ENCODE results near the gene TRIM45.
"Not testable (repeated sequence)": the region's sequence is repeated elsewhere in the genome, so short reads cannot be mapped to it uniquely, and the experiment has no call there.

TRIM45 gene

GRCh38 chr1:117121589-117122329 is at the start of gene TRIM45:
Gene TRIM45 (minus strand): TSS chr1:117121749. CDS start chr1:117121201, 548 bp downstream.
- DNase-seq (ENCODE audit: low read depth, low spot score): peak; percentile 93

GRCh38 chr1:117169871-117170596 is 48.5 kb upstream of the TRIM45 start:
- DNase-seq (ENCODE audit: low read depth, low spot score): no peak

DNA sequence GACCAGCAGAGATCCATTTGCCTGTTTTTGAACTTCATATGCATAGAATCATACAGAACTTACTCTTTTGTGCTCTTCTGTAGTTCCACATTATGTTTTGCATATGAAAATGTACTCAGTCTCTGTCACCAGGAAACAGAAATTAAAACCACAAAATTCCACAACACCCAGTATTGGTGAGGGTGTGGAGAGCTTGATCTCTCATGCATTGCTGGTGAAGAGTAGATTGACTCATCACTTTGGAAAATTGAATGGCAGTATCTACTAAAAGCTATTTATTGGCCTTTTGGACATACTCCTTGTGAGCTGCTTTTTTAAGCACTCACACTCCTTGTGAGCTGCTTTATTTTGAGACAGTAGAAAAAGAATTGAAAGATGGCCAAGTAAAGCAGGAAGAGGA is 45.9 kb upstream of the TRIM45 start:
- DNase-seq (ENCODE audit: low read depth, low spot score): no peak

- no peak for DNase-seq (ENCODE audit: low read depth, low spot score)
Observed at GRCh38 chr1:117166076-117166475, 44.5 kb upstream of the TRIM45 start.

DNA sequence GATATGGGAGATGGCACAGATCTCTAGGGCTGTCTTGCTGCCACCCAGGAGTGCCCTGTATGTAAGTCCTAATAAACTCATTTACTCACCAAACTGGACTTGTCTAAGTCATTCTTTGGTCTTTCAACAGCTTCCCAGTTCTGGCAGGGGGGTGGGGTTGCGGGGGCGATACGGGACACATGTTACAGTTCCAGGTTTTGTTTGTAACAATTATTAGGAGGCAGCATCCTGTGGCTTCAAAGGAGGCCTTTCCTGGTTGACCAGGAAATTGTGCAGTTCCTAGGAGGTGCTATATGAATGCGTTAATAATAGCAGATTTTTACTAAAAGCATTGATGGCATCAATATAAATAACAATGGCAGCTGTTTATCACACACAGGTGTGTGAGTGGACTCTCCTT is 42.7 kb upstream of the TRIM45 start:
- DNase-seq (ENCODE audit: low read depth, low spot score): no peak

GRCh38 chr1:117162816-117163215 is 41.3 kb upstream of the TRIM45 start:
- no peak for DNase-seq (ENCODE audit: low read depth, low spot score)

GRCh38 chr1:117161887-117162286 is 40.3 kb upstream of the TRIM45 start:
- DNase-seq (ENCODE audit: low read depth, low spot score): no peak

DNA sequence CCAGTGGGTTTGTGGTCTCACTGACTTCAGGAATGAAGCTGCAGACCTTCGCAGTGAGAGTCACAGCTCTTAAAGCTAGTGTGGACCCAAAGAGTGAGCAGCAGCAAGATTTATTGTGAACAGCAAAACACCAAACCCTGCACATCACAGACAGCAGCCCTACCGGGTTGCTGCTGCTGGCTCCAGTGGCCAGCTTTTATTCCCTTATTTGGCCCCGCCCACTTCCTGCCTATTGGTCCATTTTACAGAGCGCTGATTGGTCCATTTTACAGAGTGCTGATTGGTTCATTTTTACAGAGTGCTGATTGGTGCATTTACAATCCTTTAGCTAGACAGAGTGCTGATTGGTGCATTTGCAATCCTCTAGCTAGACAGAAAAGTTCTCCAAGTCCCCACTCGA is 29.8 kb upstream of the TRIM45 start:
- DNase-seq (ENCODE audit: low read depth, low spot score): not testable (repeated sequence)

GRCh38 chr1:117150316-117150715 is 28.8 kb upstream of the TRIM45 start:
- DNase-seq (ENCODE audit: low read depth, low spot score): no peak

- no peak for DNase-seq (ENCODE audit: low read depth, low spot score)
Observed at GRCh38 chr1:117147856-117148588, 26.5 kb upstream of the TRIM45 start.

GRCh38 chr1:117147341-117147831 is 25.8 kb upstream of the TRIM45 start:
- no peak for DNase-seq (ENCODE audit: low read depth, low spot score)

DNA sequence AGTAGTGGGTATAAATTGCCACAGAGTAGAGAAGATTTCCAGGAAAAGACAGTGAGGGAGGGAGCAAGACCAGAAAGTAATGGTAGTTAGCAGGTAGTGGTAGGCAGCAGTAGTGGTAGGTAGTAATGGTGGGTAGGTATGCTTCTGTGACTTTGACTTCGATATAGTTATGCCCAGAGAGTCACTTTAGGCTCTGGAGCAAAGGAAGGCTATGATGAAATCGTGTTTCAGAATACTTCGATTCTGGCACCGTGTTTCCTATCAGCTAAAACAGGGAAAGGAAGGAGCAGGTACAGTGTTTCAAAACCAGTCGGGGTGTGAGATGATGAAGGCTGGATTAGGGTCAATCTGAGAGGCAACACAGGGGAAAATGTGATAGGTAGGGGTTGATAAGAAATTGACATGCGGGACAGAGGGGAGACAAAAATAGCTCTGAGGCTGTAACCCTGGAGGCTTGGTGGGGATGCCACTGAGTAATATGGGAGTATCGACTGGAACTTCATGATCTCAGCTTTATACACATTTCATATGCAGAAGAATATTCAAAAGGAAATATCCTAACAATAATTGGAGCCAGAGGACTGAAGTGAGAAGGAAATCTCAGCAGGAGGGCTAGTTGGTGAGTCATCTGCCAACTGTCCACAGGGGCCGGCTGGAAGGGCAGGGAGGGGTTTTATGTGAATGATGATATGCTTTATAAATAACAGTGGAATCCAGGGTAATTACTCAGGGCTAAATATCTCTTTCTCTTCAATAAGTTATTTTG is 25.2 kb upstream of the TRIM45 start:
- DNase-seq (ENCODE audit: low read depth, low spot score): peak; percentile 55

- no peak for DNase-seq (ENCODE audit: low read depth, low spot score)
Observed at GRCh38 chr1:117146072-117146471, 24.5 kb upstream of the TRIM45 start.

GRCh38 chr1:117143871-117144270 is 22.3 kb upstream of the TRIM45 start:
- no peak for DNase-seq (ENCODE audit: low read depth, low spot score)

GRCh38 chr1:117143172-117143571 is 21.6 kb upstream of the TRIM45 start:
- DNase-seq (ENCODE audit: low read depth, low spot score): no peak

DNA sequence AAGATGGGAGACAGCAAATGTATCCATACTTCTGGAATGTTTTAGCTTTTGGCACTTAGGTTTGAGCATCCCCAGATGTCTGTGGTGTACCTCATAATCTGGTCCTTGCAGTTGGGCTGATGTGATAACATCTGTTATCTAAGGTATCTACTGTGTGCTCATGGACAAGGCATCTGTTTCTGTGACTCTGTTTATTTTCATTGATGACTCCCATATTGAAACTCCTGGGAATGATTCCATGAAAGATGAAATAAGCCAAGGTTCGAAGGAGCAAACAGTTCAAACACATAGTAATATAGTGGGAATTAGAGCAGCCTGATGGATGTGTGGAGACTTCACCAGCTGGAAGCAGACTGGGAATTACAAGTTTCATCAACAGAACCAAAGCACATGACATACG is 20.7 kb upstream of the TRIM45 start:
- DNase-seq (ENCODE audit: low read depth, low spot score): no peak

GRCh38 chr1:117138561-117138960 is 17.0 kb upstream of the TRIM45 start:
- DNase-seq (ENCODE audit: low read depth, low spot score): no peak

DNA sequence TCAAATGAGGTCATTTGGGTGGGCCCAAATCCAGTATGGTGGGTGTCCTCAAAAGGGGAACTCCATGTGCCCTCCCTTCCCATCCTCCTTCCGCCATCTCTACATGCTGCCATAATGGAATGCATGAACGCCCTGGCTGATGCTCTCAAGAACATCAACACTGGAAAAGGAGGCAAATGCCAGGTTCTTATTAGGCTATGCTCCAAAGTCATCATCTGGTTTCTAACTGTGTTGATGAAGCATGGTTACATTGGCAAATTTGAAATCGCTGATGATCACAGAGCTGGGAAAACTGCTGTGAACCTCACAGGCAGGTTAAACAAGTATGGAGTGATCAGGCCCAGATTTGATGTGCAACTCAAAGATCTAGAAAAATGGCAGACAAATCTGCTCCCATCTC is 16.6 kb upstream of the TRIM45 start:
- no peak for DNase-seq (ENCODE audit: low read depth, low spot score)

- no peak for DNase-seq (ENCODE audit: low read depth, low spot score)
Observed at GRCh38 chr1:117137281-117137855, 15.8 kb upstream of the TRIM45 start.

GRCh38 chr1:117136749-117137148 is 15.2 kb upstream of the TRIM45 start:
- DNase-seq (ENCODE audit: low read depth, low spot score): no peak

- DNase-seq (ENCODE audit: low read depth, low spot score): no peak
Observed at GRCh38 chr1:117135329-117135728, 13.8 kb upstream of the TRIM45 start.

All from brain pericyte (primary cell).